GM18520 (cell line): ENCODE data around the gene STPG1.

Source experiments
- ATAC-seq: cut with Tn5 transposase; IDR thresholded peaks from one replicate; pipeline ENCODE4 v1.9.1; 2021; ENCODE audit not compliant: unreplicated experiment

STPG1 gene

GRCh38 chr1:24318615-24319311 is 94.8 kb downstream of the STPG1 start:
- ATAC-seq: no peak

- no peak for ATAC-seq
Measured at GRCh38 chr1:24317956-24318614, 95.5 kb downstream of the STPG1 start.

GRCh38 chr1:24317081-24317480 is 96.5 kb downstream of the STPG1 start:
- ATAC-seq: no peak

- ATAC-seq: no peak
Measured at GRCh38 chr1:24316645-24317044, 96.9 kb downstream of the STPG1 start.

GRCh38 chr1:24315391-24315790 is 98.2 kb downstream of the STPG1 start:
- ATAC-seq: no peak

GRCh38 chr1:24311741-24312140 is 101.8 kb downstream of the STPG1 start:
- no peak for ATAC-seq

GRCh38 chr1:24311234-24311633 is 102.3 kb downstream of the STPG1 start:
- no peak for ATAC-seq

- ATAC-seq: no peak
Measured at GRCh38 chr1:24309762-24310485, 103.7 kb downstream of the STPG1 start.

GRCh38 chr1:24308365-24309015 is 105.1 kb downstream of the STPG1 start:
- ATAC-seq: no peak
